NOMO-1 treated with dmso at 0.1 percent for 144 hours (cell line): ENCODE measurements around the gene SEPTIN11.
"Not testable (repeated sequence)": the region's sequence is repeated elsewhere in the genome, so short reads cannot be mapped to it uniquely, and the experiment has no call there.

Experiments used
- DNase-seq: peaks from one replicate; lab custom pipeline; 2025; ENCODE audit not compliant: unreplicated experiment; lab: John Stamatoyannopoulos, UW

The SEPTIN11 gene

DNA sequence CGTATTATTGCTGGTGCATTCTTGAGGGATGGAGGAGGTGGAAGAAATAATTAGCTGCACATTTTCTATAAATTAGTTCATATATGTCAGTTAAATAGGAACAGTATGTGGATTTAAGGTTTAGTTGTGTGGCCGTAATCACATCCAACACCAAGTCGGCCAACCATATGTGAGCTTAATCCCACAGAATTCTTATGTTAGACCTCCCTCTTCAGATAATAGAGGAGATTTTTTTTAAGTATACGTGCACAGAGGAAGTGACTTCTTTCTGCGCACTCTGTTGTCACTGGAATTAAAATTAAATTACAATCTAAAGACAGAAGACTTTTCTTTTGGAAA, 2.1 kb downstream of the SEPTIN11 start:
- no peak for DNase-seq

DNA sequence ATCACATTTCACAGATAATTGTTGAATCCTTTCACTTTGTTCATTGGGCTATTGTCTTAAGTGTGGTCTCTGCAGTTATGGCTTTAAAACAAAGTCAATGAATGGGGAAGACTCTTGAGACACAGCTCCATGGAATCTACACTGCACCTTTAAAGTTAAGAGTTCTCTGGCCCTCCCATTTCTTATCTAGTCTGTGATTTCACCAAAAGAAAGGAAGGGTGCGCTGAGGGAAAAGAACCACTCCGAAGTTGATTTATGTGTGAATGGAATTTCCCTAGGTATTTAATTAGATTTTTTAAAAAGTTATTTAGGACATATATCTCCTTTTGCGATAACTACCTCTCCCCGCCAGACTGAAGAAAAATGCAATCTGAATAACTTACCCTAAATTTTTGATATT, 2.5 kb downstream of the SEPTIN11 start:
- no peak for DNase-seq

DNA sequence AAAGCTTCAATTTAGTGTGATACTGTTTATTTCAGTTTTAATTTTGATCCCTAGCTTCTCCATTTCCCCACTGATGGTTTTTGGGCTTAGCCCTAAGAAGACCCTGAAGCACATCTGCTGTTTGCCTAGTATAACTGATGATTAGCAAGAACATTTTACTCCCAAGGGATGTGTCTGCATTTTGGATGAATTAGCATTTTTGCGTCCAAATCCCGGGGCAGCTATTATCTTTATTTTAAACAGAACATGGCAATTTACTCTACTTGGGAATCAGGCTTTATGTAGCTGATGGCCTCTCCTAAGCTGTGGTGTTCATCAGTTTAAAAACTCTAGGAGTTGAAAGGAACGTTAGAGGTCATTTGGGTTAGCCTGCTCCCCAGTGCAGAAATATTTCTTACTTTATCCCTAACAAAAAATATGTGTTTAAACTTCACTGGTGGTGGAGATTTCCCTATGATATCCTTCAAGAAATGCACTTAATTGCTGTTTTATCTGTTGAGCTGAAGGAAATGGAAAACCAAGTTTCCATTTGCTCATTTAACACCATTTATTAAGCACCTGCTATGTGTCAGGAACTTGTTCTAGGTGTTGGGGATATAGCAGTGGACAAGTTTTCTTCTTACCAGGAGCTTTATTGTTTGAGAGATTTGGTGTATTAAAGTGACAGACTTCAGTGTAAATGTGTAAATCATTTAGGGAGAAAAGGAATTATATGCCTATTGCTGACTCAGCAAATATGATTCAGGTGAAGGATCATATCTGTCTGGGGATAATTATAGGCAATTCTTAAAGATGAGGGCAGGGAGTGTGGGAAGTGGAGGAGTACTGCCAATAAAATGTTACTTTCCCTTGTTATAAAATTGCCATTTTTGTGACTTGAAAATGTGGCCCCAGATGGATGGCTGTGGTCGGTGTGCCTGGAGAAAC, 3.4 kb downstream of the SEPTIN11 start:
- no peak for DNase-seq

DNA sequence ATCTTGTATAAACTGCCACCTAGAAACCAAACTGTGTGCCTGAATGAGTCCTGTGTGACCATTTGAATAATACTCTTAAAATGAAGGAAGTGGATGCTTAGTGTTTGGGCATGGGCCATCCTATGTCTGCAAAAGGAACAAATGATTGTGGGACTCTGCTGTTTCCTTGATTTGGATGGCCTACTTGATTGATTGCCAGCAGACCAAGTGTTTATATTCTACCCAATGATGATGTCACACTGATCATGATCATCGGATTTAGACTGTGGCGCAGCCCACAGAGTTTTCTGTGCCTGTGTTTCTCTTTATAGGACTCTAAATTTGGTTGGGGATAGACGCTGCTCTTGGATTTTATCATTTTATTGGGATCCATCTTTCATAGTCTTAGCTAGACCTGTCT, 4.4 kb downstream of the SEPTIN11 start:
- DNase-seq: no peak

DNA sequence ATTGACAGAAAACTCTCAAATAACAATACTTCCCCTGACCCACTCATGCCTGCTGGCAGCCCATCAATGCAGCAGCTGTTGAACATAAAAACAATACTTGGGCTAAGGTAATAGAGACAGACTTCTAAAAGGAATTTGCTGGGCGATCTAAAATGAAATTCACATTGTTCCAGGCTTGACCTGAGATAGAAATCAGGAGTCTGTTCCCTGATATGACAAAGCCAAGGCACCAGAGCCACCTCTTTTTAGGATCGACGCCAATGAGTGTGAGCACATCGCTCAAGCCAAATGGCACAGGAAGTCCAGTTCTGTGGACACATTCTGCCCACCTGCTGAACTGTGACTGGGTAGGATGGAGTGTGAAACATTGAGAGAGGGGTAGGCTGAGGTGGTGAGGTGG, 4.9 kb downstream of the SEPTIN11 start:
- no peak for DNase-seq

DNA sequence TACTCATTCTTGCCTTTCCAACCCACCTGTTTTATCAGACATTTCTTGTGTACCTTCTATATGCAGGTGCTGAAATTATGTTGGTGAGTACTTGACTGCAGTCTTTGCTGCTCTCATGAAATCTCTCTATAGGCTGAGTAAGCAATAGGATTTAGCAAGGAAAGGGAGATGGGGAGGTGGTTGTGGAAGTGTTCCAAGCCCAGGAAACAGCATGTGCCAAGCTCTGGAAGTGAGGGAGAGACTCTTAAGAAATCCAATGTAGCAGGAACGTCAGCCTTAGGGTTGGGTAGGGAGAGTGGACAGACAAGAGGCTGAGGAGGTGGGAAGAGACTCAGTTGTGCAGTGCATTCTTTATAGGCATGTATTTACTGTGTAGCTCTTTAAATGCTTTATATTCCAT, 5.6 kb downstream of the SEPTIN11 start:
- DNase-seq: no peak

DNA sequence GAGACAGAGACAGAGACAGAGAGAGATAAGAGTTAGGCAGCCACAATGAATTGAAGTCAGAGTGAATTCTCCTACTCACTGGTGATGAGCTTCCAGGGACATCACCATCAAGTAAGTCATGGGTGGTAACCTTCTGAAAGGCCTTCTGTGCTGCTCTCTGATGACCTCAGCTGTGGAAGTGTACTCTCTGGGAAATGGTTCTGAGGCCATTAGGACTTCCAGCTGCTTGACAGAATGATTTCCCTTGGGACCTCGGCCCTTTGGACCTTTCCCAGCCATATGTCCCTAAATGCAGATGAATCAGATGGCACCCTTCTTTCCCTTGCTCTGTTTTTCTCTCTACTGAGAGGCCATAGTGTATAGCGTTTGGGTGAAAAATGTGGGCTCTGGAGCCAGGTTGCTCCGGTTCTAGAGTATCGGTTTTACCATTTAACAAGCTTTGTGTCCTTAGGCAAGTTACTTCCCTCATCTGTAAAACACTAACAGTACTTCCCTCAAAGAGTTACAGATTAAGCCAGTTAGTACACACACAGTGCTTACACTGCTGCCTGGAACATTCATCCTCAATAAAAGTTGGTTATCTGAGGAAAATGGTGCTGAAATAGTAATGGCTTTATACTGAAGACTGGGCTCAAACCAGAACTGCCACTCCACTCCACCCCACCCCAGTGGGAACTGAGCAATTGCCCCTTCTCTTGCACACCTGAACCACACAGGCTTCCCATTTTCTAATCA, 7.6 kb downstream of the SEPTIN11 start:
- no peak for DNase-seq

DNA sequence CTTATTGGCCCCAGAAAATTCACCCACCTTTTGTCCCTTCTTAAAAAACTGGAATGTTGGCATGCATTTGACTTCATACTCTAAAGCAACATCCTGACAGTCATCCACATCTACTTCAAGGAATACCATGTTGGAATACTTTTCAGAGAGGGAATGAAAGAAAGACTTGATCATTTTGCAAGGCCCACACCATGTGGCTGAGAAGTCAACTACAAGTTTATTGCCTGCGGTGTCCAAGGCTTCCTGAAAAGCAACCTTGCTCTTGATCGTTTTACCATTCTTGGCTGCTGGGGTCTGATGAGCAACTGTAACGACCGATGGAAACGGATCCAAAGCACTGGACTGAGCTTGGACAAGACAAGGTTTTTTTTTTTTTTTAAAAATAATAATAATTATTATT, 9.3 kb downstream of the SEPTIN11 start:
- no peak for DNase-seq

DNA sequence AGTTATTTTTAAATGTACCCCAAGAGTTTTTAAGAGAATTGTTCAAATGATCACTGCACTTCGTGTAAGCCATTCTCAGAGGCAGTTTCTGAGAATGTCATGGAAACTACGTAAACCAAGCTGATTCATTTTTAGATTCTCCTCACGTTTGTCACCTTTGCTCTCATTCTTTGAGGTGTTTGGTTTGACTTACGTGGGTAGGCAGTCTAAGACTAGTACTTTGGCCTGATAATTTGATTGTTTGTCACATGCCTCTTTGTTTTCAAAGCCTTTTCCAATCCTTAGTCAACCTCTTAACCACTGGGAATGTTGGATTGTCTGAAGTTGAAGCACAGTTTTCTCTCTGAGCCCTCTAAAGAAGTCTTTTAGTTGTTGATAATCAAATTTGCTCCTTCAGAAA, 10.5 kb downstream of the SEPTIN11 start:
- DNase-seq: no peak

DNA sequence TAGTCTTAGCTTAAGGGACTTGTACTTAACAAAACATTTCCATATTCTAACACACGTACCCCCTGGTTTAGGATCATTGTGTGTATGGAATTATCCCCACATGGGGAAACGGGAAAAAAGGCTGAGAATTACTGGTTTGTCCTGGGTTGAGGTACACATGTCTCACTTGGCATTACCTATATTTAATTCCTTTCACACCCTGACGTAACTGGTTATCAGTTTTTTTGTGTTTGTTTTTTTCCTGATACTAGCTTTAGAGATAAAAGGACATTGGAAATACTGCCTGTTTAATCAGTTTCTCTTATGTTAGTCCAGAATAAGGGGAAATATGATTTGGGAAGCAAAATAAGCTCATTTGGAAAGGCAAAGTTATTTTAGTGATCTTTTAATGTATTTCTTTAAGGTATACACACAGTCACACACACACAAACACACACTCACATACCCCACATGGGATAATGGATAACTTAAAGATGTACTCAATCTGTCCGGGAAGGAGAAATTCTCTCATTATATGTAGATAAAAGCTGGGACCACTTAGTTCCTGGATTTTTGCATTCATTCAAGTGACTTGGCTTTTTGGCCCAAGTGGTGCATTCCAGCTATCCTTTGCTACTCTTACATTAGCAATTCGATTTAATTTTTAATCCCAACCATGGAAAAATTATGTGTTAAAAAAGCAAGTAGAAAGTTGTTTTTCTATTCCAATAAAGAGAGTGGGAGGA, 13.0 kb downstream of the SEPTIN11 start:
- no peak for DNase-seq

DNA sequence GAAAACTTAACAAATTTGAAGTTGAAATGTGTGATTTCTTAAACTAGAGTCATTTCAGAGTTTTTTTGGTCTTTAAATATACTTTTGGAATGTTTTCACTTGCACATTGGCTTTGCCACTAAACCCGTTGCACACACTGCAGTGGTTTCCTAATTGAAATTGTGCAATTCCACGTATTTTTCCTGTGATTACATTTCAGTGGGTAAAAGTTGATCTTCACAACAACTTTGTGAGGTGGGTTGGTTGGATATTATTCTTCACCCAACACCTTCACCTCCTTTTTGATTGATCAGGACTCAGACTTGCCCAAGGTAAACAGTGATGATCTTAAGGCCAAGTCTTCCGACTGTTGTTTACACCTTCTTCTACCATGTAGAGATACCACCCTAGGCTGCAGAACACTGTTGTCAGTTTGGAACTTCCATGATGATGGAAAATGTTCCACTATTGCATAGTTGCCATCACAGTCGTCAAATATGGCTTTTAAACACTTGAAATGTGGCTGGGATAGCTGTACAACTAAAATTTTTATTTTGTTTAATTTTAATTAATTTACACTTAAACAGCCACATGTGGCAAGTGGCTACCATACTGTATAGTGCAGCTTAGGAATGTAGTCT, 13.7 kb downstream of the SEPTIN11 start:
- no peak for DNase-seq

DNA sequence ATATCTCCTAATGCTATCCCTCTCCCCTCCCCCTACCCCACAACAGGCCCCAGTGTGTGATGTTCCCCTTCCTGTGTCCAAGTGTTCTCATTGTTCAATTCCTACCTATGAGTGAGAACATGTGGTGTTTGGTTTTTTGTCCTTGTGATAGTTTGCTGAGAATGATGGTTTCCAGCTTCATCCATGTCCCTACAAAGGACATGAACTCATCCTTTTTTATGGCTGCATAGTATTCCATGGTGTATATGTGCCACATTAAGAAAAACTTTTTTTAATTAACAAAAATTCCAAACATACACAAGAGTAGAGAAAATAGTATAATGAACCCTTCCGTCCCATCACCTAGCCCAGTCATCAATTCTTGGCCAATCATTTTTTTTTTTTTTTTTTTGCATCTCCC, 14.4 kb downstream of the SEPTIN11 start:
- not testable (repeated sequence) for DNase-seq

DNA sequence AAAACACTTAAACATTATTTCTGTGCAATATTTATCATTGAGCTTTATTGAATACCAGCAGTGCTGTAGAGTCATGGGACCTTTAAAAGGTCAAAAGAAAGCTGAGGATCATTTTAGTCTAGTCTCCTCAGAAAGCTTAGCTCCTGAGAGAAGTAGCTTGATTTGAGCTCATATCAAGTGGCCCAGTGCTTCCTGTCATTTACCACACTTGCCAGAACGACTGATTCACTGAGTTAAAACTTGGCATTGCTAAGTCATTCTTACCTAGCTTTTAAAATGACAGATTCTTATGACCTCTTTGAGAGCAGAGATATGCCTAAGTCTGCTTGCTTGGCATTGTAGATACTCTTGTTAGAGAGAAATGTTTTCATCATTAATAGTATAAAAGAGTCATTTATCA, 15.2 kb downstream of the SEPTIN11 start:
- DNase-seq: no peak

DNA sequence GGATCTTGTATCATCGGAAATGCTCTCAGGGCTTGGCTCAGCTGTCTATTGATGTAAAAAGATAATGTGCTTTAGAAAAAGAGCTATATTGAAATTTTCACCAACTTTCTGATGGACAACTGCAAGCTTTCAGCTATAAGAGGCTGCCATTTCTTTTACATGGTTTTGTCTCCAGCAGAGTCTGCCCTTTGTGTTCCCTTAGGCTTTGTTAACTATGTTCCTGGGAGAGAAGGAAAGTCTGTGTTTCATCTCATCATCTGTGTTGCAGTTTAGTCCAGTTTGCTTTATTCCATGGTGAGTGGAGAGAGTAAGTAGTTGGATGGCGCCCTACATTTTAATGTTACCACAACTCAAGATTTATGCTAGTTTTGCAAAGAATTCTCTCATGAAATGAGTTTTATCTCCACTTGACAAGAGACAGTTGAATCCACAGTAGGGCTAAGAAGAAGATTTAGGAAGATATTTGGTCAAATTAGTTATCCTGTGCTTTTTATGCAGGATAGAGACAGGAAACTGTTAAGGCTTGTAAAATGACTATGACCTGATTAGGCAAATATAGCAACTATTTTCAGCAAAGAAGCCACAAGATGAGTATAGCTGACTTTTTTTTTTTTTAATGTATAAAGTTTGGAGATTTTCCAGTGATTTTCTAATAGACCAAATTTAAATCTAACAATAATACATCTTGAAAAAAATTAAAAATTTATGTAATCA, 16.5 kb downstream of the SEPTIN11 start:
- no peak for DNase-seq

DNA sequence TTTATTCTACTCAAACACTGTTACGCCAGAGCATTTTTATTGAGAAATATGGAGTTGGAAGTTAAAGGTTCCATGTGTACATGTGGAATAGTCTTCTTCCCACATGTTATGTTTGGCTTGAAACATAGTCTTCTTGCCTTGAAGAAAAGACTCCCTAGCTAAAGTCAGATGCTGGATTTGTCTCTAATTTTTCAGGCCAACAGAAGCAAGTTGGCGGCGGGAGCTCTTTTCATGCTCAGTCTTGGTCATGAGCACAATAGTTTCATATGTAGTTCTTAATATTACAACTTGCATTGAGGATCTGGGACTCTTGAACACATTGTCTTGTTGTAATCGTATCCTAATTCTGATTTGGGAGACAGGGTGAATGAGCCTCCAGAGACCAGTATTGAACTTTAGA, 19.4 kb downstream of the SEPTIN11 start:
- no peak for DNase-seq

DNA sequence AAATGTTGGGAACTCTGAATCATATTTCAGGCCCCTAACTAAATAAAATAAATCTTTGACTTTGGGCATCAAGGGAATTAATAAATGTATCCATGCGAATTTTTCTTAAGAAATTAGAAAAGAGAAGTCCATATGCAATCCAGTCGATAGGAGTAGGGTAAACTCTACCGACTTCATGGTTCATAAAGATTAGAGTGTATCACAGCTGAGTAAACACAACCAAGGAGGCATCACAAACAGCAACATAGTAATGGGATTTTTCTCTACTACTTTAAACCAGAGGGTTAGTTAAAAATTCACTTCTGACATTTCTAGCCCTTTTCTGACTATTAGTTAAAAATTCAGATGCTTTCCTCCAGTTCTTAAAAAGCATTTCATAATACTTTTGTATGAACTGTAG, 19.9 kb downstream of the SEPTIN11 start:
- no peak for DNase-seq

DNA sequence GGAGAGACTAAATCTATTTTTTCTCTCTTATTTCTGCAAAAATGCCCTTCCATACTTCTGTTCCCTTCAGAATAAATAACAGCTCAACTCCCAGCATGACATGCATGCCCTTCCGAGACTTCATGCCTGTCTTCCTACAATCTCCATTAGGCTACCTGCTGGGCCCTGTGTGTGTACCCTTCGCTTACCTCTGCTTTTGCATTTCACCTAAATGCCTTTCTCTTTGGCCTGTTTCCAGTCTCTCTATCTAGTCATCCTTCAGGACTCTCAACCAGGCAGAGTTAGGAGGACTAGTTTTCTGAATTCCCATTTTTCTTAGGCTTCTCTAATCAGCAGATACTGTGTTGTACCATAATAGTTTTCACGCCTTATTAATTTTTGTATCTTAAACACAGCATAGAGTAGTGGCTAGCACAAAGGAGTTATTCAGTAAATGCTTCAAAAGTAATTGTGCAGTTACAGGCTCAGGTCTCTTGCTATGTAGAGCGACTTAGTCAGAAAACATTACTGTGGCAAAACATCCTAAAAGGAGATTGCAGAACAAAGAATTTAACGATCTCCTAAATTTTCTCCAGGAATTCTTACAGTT, 20.5 kb downstream of the SEPTIN11 start:
- no peak for DNase-seq

DNA sequence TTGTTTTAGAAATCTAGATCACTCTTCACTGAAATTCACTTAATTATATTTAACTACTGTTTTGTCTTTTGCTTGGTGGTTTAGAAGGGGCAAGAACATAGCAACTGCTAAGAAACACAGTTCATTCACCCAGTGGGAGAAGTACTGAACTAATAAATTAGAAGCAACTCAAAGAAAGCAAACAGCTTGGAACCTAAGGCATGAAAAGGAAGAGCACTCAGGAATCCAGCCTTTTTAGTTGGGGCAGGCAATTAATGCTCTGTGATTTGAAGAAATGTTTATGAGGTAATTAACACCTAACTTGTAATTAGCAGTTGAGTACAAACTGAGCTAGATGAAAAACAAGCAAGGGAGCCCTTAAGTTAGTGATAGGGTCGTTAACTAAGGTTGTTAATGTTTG, 22.8 kb downstream of the SEPTIN11 start:
- DNase-seq: no peak

DNA sequence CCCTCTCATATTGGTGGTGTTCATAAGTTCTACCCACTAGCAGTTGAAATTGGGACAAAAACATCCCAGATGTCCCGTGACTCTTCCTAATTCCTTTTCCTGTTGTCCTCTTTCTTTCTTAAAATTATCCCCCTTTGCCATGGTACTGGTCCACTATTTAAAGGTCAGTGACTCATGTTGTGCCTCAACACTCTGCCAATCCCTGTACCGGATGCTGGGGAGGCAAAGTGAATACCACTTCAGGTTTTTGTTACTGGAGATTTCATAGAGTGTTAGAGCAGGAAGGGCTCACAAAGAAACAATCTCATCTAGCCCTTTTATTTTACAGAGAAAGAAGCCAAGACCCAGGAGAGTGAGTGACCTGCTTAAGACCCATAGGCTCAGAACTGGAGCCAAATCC, 24.6 kb downstream of the SEPTIN11 start:
- no peak for DNase-seq

DNA sequence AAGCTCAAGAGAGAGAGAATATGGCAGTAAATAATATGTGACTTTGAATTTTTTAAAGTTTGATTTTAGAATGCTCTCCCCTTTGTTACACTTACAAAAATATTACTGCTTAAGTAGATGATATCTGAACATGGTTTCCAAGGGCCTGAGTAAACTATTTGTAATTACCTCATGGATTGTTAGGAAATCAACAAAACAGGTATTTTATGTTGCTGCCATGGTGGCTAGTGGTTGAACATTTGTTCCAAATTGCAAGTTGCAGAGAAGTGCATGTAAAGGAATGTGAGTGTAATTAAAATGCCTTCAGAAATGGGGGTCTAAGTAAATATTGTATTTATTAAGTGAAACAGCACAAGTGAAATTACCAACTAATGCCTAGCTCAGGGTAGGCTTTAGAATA, 27.6 kb downstream of the SEPTIN11 start:
- DNase-seq: no peak
